ENCODE measurements around the gene FBXL16.
"Not testable (repeated sequence)": the region's sequence is repeated elsewhere in the genome, so short reads cannot be mapped to it uniquely, and the experiment has no call there.

Gene FBXL16

DNA sequence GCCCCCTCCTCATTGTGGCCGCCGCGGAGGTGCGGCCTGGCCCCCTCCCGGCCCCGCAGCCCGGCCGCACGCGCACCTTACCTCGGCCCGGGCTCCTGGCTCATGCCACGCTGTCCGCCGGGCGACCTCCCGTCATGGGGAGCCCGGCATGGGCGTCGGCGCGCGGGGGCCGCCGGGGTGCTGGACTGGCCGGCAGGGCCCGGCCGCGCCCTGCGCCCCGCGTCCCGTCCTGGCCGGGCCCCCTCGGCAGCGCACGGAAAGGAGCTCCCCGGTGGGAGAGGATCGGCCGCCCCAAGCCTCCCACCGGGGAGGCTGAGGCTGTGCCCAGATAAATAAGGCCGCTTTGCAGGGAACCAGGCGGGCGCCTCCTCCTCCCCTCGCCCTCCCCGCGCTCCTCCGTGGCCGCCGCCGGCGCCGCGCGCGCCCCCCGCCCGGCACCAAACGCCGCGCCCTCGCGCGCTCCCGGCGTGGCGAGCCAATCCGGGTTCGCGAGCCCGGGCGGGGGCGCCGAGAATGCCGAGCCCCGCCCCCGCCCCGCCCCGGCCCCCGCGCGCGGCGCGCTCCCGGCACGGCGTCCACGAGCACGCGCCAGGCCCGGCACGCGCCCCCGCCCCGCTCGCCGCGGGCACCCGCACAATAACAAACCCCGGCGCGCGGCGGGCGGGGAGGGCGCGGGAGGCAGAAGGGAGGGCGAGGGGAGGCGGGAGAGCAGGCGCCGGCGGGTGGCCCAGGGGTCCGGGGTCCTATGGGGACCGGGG lies at the start of gene FBXL16:
FBXL16 (minus strand) TSS at position 371 of the 758 bp plus-strand sequence. CDS start 8,396 bp downstream, outside the sequence.
- TF ChIP-seq CTCF (IDR thresholded peaks at IDR 0.05; ENCODE audit: insufficient read depth, missing control alignments) = no peak
- peak; percentile 95 for DNase-seq (ENCODE audit: insufficient read length, low spot score)
- FAIRE-seq = no peak

DNA sequence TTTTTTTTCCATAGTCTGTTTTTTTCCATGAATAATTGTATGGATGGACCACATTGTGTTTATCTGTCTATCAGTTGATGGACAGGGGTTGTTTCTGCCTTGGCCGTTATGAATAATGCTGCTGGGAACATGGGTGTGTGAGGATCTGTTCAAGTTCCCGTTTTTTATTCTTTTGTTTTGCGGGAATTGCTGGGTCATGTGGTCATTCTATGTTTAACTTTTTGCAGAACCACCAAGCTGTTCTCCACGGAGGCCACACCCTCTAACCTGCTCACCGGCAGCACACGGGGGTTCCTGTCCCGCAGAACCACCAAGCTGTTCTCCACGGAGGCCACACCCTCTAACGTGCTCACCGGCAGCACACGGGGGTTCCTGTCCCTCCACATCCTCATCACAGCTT lies 49.1 kb upstream of the FBXL16 start:
- FAIRE-seq (no peak), DNase-seq (ENCODE audit: insufficient read length, low spot score) (no peak)
- TF ChIP-seq CTCF (IDR thresholded peaks at IDR 0.05; ENCODE audit: insufficient read depth, missing control alignments) = no peak

GRCh38 chr16:754121-754607 lies 48.6 kb upstream of the FBXL16 start:
- not testable (repeated sequence) for FAIRE-seq

GRCh38 chr16:752007-752312 lies 46.4 kb upstream of the FBXL16 start:
- no peak for FAIRE-seq
- no peak for DNase-seq (ENCODE audit: insufficient read length, low spot score)
- TF ChIP-seq CTCF (IDR thresholded peaks at IDR 0.05; ENCODE audit: insufficient read depth, missing control alignments) = no peak

More at GRCh38 chr16:754121-754607, 48.6 kb upstream of the FBXL16 start:
- not testable (repeated sequence) for DNase-seq (ENCODE audit: insufficient read length, low spot score)

DNA sequence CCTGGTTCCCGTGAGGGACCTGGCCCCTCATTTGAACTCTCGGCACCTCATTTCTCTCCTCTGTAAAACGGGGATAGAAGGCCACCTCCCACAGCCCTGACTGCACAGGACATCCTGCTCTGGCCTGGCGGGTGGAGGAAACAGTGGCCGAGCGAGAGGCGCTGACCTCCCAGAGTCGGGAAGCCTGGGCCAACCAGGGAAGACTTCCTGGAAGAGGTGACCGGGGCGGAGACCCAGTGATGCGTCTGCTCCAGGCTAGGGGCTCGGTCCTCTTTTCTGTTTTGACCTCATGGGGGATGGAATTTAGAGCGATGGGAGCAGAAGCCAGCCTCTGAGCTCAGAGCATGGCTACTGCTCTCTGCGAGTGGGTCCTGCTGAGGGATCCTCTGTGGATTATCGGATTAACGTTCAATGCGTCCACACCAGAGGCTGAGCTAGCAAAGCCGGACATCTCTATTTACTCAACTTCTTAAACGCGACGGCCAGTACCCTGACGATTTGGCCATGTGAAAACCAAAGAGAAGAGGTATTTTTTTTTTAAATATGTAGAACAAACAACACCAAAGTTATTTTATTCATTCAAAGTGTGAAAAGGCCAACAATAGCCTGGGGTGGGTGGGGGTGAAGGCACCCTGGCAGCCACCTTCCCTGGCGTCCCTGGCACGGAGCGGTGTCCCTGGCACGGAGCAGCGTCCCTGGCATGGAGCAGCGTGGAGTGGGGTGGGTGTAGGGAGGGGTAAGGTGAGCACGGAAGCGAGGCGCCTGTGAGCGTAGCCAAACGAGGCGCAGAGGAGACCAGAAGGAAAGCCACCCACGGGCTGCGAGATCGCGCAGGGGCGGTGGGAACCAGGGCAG lies 45.8 kb upstream of the FBXL16 start:
- DNase-seq (ENCODE audit: insufficient read length, low spot score) = peak; percentile 61
- no peak for FAIRE-seq
- TF ChIP-seq CTCF (IDR thresholded peaks at IDR 0.05; ENCODE audit: insufficient read depth, missing control alignments) = no peak

GRCh38 chr16:750485-750884 lies 44.9 kb upstream of the FBXL16 start:
- DNase-seq (ENCODE audit: insufficient read length, low spot score) (no peak), FAIRE-seq (no peak)
- no peak for TF ChIP-seq CTCF (IDR thresholded peaks at IDR 0.05; ENCODE audit: insufficient read depth, missing control alignments)

DNA sequence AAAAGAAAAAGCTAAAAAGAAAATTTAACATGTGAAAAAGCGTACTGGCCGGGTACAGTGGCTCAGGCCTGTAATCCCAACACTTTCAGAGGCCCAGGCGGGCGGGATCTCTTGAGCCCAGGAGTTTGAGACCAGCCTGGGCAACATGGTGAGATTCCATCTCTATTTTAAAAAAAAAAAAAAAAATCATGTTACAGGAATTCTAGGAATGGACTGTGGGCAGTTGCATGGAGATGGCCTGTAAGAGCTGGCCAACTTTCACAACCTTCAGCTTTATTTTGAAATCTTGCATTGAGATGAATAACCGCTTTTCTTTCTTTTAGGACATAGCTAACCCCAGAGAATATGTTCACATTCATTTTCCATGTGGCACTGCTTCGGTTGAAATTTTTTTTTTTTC lies 43.4 kb upstream of the FBXL16 start:
- FAIRE-seq = no peak
- no peak for TF ChIP-seq CTCF (IDR thresholded peaks at IDR 0.05; ENCODE audit: insufficient read depth, missing control alignments)
- DNase-seq (ENCODE audit: insufficient read length, low spot score) = no peak

All from D721Med (cell line).